MM.1S (cell line): ENCODE data around the gene MAGI2.

Experiments
- DNase-seq: peaks from one replicate; pipeline ENCODE4 v3.0.0-alpha.2; 2015
- H2AFZ ChIP-seq: fragments of 300-600 bp; sonication (generic); 2 replicates; pipeline ENCODE4 v1.6.0; 2016; ENCODE audit warnings: antibody characterized with exemption, low read length
- H3F3A ChIP-seq: fragments of 300-600 bp; sonication (generic); 2 replicates; pipeline ENCODE4 v1.6.1; 2016; ENCODE audit warnings: mild to moderate bottlenecking, antibody characterized with exemption, low read length, moderate library complexity, mixed read lengths; ENCODE audit not compliant: insufficient read depth
- H3K27ac ChIP-seq: fragments of 300-600 bp; sonication (generic); 2 replicates; pipeline ENCODE4 v1.5.1; 2016; ENCODE audit warnings: mild to moderate bottlenecking, low read length
- H3K27me3 ChIP-seq: fragments of 300-600 bp; sonication (generic); replicated peaks from 2 replicates; pipeline ENCODE4 v1.6.0; 2016; ENCODE audit warnings: low read length; ENCODE audit not compliant: insufficient read depth
- H3K36me3 ChIP-seq: fragments of 300-600 bp; sonication (generic); replicated peaks from 2 replicates; pipeline ENCODE4 v1.6.1; 2016; ENCODE audit warnings: mild to moderate bottlenecking, low read length, mixed read lengths; ENCODE audit not compliant: insufficient read depth
- H3K4me1 ChIP-seq: fragments of 300-600 bp; sonication (generic); 2 replicates; pipeline ENCODE4 v1.6.1; 2016; ENCODE audit warnings: low read length, mixed read lengths
- H3K4me2 ChIP-seq: fragments of 300-600 bp; sonication (generic); 2 replicates; pipeline ENCODE4 v1.6.0; 2016; ENCODE audit warnings: low read depth, low read length
- H3K4me3 ChIP-seq: fragments of 300-600 bp; sonication (generic); 2 replicates; pipeline ENCODE4 v1.5.1; 2016; ENCODE audit warnings: low read length, mixed read lengths
- H3K79me2 ChIP-seq: fragments of 300-600 bp; sonication (generic); 2 replicates; pipeline ENCODE4 v1.6.1; 2016; ENCODE audit warnings: mixed run types, low read length, mixed read lengths
- H3K9ac ChIP-seq: fragments of 300-600 bp; sonication (generic); 2 replicates; pipeline ENCODE4 v1.6.1; 2016; ENCODE audit warnings: low read length, mixed read lengths
- H3K9me2 ChIP-seq: fragments of 300-600 bp; sonication (generic); replicated peaks from 2 replicates; pipeline ENCODE4 v1.6.1; 2016; ENCODE audit warnings: mild to moderate bottlenecking, low read length, mixed read lengths; ENCODE audit not compliant: insufficient read depth
- H3K9me3 ChIP-seq: fragments of 300-600 bp; sonication (generic); replicated peaks from 2 replicates; pipeline ENCODE4 v1.6.1; 2016; ENCODE audit warnings: mild to moderate bottlenecking, low read length, mixed read lengths; ENCODE audit not compliant: insufficient read depth
- H4K20me1 ChIP-seq: fragments of 300-600 bp; sonication (generic); 2 replicates; pipeline ENCODE4 v1.6.1; 2016; ENCODE audit warnings: mild to moderate bottlenecking, low read length, moderate library complexity, mixed read lengths; ENCODE audit not compliant: insufficient read depth
- EZH2 ChIP-seq: fragments of 300-600 bp; sonication (generic); optimal IDR thresholded peaks from 2 replicates; pipeline ENCODE3; 2017; ENCODE audit warnings: low read depth, mild to moderate bottlenecking, antibody characterized with exemption, low read length, mixed read lengths
- EZH2phosphoT487 ChIP-seq: fragments of 300-600 bp; sonication (generic); IDR thresholded peaks from 2 replicates; pipeline ENCODE4 v1.6.1; 2018; ENCODE audit warnings: antibody characterized with exemption, low read length
- TF ChIP-seq, protein P1 (sequence below): fragments of 300-600 bp; sonication (generic); IDR thresholded peaks from 2 replicates; pipeline ENCODE4 v1.5.1; 2016; ENCODE audit warnings: antibody characterized with exemption, low read length, mixed read lengths

MAGI2 gene

DNA sequence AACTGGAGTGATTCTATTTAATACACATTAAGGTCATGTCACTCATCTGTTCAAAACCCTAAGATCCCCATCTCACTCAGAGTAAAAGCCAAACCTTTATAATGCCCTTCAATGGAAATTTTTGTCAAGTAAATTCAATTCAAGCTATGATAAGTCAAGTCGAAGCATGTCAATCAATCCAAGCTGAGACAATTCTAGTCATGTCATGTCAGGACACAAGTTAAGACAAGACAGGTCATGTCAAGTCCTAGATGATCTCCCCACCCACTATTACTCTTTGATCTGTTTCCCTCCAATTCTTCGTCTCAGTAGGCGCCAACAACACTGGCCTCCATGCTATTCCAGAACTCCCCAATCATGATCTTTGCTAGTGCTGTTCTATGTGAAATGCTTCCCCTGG, 141.4 kb downstream of the MAGI2 start:
- no peak overlapping the region for H3K9ac ChIP-seq
- H3K27ac ChIP-seq, result no peak overlapping the region
- no peaks in the 10 kb centered on the region for H3F3A ChIP-seq
- H3K27me3 ChIP-seq, result no peaks in the 10 kb centered on the region
- no peaks in the 10 kb centered on the region for H3K36me3 ChIP-seq
- H3K9me3 ChIP-seq, result no peaks in the 10 kb centered on the region
- no peaks in the 10 kb centered on the region for H4K20me1 ChIP-seq
- no peaks in the 10 kb centered on the region for H3K4me1 ChIP-seq
- no peak overlapping the region for H3K4me2 ChIP-seq
- TF ChIP-seq EZH2 (no peak), EZH2phosphoT487 (no peak)
- TF ChIP-seq, protein P1, sequence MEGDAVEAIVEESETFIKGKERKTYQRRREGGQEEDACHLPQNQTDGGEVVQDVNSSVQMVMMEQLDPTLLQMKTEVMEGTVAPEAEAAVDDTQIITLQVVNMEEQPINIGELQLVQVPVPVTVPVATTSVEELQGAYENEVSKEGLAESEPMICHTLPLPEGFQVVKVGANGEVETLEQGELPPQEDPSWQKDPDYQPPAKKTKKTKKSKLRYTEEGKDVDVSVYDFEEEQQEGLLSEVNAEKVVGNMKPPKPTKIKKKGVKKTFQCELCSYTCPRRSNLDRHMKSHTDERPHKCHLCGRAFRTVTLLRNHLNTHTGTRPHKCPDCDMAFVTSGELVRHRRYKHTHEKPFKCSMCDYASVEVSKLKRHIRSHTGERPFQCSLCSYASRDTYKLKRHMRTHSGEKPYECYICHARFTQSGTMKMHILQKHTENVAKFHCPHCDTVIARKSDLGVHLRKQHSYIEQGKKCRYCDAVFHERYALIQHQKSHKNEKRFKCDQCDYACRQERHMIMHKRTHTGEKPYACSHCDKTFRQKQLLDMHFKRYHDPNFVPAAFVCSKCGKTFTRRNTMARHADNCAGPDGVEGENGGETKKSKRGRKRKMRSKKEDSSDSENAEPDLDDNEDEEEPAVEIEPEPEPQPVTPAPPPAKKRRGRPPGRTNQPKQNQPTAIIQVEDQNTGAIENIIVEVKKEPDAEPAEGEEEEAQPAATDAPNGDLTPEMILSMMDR, result no peak
- DNase-seq, result no peak
- H3K4me3 ChIP-seq, result no peak overlapping the region
- no peaks in the 10 kb centered on the region for H3K9me2 ChIP-seq
- H3K79me2 ChIP-seq, result no peaks in the 10 kb centered on the region
- no peak overlapping the region for H2AFZ ChIP-seq

DNA sequence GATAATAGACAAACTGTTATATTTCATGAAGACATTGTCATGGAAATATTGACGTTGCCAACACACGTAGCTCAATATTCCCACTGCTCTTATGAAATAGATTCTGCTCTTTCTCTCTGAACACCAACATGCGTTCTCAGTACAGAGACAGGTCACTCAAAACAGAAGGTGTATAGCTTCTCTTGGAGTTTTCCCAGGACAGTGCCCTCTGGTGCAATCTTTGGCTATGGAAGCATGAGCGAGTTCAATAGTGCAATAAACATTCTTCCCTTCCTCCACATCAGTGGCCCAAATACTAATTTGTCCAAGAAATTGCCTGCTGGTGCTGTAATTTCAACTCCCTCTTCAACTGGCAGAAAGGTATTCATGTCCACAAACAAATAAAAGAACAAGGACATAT, 145.3 kb downstream of the MAGI2 start:
- no peak for TF ChIP-seq EZH2
- TF ChIP-seq EZH2phosphoT487, result no peak
- TF ChIP-seq, protein P1, result no peak
- no peaks in the 10 kb centered on the region for H3K9me2 ChIP-seq
- H3K27me3 ChIP-seq, result no peaks in the 10 kb centered on the region
- H3K27ac ChIP-seq, result no peak overlapping the region
- no peaks in the 10 kb centered on the region for H3K79me2 ChIP-seq
- H3K4me1 ChIP-seq, result no peaks in the 10 kb centered on the region
- no peaks in the 10 kb centered on the region for H4K20me1 ChIP-seq
- no peaks in the 10 kb centered on the region for H3K9me3 ChIP-seq
- no peak overlapping the region for H3K4me2 ChIP-seq
- no peaks in the 10 kb centered on the region for H3K36me3 ChIP-seq
- no peak for DNase-seq
- no peaks in the 10 kb centered on the region for H3F3A ChIP-seq
- H3K9ac ChIP-seq, result no peak overlapping the region
- H2AFZ ChIP-seq, result no peak overlapping the region
- no peak overlapping the region for H3K4me3 ChIP-seq

DNA sequence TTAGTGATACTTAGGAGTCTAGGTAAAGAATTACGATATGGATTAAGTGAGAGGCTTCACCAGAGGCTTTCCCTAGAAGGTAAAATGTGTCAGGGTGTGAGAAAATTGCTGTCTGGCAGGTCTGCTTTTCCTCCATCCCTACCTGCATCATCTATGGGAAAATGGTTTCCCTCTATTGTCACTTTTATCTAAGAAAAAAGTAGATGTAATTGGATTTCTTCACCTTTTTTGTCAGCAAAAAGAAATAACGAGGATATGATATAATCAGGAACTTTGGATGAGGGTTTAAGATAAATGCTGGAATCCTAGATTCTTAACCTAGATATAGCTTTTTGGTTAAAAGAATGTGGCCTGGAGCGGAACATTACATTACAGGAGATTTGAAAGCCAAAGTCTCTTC, 146.1 kb downstream of the MAGI2 start:
- no peaks in the 10 kb centered on the region for H3K9me3 ChIP-seq
- H4K20me1 ChIP-seq, result no peaks in the 10 kb centered on the region
- H3K27ac ChIP-seq, result no peak overlapping the region
- H3K79me2 ChIP-seq, result no peaks in the 10 kb centered on the region
- no peak overlapping the region for H2AFZ ChIP-seq
- no peak overlapping the region for H3K4me2 ChIP-seq
- TF ChIP-seq EZH2, result no peak
- TF ChIP-seq, protein P1, result no peak
- TF ChIP-seq EZH2phosphoT487, result no peak
- H3F3A ChIP-seq, result no peaks in the 10 kb centered on the region
- no peaks in the 10 kb centered on the region for H3K36me3 ChIP-seq
- no peaks in the 10 kb centered on the region for H3K9me2 ChIP-seq
- H3K27me3 ChIP-seq, result no peaks in the 10 kb centered on the region
- no peak for DNase-seq
- H3K9ac ChIP-seq, result no peak overlapping the region
- no peak overlapping the region for H3K4me3 ChIP-seq
- no peaks in the 10 kb centered on the region for H3K4me1 ChIP-seq
